ENCODE results near the gene AK4.

Gene AK4

DNA sequence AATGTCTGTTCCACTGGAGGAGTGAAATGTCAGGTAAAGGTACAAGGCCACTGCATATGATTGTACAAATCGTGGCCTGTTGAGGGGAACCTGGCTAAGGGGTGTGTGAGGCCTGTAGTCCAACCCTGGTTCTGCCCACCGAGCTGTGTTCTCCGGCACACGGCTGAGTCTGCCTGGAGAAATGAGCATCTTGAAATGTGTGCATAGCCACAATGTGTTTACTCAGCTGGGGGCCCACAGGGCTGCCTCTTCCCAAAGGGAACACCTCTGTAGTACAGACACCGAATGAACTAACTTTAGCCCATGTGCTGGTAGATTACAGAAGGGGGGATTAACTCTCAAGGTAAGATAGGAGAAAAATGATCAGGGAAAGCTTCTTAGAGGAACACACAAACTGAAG lies 30.2 kb downstream of the AK4 start:
- no peak for DNase-seq

DNA sequence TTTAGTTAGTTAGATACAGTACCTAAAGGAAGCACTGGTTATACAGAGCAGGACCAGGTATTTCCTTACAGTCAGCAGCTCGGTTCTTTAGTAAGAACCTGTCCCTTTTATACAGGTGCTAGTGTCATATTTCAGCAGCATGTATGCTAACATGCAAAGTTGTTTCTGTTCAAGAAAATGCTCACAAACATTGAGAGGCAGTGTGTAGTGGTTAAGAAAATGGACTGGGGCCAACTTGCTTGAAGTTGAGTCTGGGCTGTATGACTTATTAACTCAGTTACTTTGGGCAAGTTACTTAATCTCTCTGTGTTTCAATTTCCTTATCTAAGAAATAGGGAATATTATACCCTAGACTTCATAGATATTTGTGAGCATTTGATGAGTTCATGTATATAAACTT lies 31.1 kb downstream of the AK4 start:
- DNase-seq, result no peak

DNA sequence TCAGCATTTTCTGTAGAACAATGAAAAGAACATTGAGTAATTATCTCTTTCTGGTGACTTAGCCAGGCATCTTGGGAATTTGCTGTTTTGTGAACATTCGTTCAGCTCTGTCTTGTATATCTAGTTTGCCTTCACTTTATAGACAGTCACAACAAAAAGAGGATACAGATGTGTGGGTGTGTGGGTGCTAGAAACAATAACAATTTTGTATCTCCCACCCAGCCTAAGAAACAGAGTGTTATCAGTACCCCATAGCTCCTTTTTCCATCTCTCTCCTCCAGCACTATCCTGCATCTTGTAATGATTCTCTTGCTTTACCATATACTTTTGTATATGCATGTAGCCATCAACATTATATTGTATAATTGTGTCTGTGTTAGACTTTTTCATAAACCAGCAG lies 33.0 kb downstream of the AK4 start:
- no peak for DNase-seq

DNA sequence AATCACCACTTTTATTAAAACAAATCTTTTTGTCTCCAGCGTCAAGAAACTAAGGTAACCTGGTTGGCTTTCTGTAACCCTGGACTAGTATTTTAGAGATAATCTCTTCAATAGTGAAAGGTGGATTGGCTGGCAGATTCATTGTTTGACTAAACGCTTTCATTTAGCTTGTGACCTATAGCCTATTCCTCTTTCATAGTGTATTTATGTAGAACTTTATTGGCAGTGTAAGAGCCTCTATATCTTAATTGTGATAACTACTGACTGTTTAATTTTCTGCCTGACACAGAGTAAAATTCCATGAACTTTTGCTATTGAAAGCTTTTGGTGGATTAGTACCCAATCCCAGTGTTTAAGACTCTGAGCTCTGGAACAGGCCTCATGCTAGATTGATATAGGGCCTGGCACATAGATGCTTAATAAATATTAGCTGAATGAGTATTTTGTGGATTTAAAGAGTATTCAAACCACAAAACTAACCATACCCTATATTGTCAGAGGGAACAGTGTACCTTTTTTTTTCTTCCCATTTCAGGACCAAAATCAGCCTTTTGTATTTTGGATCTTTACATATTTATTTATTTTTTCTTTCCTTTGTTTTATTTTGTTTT lies 34.8 kb downstream of the AK4 start:
- no peak for DNase-seq

DNA sequence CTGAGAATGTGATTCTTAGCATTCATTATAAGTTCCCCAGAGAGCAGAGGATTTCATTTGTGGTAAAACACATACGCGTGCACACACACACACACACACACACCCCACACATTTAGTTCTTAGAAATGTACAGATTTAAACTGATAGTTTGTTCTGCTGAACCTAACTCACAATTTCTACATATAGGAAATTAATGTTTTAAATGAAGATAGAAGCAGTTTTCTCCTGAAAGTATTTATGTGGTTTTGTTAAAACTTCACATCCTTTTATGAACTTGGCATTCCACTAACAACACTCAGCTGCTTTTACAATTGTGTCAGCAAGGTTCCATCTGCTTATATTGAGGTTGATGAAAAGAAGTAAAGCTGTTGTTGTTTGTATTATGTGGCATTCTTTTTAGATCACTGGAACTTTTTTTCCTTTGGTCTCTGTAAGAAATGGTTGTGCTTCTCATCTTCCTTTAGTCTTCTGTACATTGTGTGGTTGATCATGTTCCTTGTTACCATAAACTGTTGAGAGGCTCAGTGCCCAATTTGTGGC lies 41.6 kb downstream of the AK4 start:
- DNase-seq, result no peak

DNA sequence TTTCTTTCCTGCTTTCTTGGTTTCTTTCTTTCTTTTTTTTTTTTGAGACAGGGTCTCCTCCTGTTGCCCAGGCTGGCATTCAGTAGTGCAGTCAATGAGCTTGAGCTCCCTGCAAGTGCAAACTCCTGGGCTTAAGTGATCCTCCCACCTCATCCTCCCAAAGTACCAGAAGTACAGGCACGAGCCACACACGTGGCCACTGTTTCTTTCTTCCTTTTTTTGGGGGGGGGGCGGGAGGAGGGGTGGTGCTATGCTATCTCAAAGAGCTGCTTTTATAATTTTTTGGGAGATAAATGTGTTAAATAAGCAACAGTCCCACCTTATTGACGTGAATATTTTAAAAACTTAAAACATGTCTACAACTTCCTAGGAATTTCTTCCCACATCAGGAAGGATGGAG lies 42.2 kb downstream of the AK4 start:
- no peak for DNase-seq

DNA sequence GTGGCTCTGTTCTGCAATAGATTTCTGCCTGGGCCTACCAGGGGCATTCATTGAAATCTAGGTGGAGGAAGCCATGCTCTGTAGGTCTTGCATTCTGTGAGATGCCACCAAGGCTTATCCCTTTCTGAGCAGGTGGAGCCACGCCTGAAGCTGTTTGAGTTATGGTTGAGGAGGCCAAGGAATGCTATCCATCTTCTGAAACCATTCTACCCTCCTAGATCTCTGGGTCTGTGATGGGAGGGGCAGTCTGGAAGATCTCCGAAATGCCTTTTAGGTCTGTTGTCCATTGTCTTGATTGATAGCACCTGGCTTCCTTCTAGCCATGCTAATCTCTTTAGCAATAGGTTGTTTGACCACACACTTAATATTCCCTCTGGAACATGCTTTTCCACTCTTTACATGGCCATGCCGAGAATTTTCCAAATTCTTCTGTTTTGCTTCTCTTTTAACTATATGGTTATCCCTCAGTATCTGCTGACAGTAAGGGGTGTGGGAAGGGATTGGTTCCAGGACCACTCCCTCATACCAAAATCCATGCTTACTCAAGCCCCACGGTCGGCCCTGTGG lies 45.2 kb downstream of the AK4 start:
- DNase-seq, result no peak

DNA sequence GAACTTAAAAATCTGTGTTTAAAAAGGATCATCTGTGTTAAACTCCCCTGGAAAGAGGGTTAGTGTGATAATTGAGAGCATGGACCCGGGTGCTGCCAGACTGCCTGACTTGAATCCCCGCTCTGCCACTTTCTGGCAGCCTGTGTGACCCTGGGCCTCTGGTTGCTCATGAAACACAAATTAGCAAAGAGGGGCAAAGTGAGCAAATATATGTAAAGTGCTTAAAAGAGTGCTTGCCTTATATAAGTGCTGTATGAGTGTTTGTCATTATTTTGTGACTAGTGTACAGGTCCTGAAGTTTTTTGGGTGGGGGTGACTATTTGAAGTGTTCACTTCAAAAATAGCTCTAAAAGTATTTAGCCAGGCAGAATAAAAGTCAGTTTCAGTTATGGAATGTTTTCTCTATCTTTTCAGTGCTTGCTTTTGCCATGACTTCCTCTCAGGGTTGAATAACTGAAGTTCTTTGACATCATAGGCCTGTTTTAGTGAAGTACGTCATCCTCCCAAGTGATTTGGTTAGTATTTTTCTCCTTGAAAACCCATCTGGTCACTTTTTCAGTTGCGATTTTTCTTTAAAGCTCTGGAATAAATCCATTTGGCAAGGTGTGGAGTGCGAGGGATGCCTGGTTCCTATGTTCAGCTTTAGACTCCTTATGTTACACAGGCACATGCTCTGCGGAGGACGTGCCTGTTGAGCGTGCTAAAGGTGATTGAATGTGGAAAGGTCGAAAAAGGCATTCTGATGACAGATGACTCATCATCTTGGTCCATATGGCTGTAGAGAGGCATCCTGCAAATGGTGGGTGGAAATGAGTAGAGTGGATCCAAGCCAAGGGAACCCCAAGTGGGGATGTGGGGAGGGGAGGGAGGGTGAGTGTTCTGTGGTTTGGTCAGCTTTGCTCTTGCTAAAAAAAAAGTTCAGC lies 47.8 kb downstream of the AK4 start:
- DNase-seq, result no peak

DNA sequence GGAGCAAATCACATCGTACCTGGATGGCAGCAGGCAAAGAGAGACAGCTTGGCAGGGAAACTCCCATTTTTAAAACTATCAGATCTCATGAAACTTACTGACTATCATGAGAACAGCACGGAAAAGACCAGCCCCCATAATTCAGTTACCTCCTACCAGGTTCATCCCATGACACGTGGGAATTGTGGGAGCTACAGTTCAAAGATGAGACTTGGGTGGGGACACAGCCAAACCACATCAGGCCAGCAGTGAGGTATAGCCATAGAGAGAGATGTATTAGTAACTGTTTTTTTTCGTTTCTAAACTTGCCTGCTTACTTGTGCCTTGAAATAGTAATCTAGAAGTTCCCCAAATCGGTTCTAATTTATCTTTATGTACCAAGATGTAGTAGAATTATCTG lies 48.9 kb downstream of the AK4 start:
- DNase-seq, result no peak

DNA sequence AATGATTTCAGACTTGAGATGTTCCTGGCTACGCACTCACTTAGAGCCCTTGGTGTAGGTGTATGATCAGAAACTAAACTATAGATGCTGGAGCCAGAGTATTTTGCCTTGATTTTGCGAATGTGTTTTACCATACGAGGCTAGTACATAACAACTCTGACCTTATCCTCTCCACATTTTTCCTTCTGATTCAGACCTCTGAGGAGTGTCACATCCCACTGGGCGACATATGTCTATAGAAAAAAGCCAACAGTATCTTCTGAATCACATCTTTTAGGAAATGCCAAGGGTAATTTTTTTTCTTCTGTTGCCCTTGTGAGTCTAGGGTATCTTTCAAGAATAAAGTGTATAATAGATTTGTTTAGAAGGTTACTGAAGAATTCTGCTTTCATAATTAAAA lies 49.6 kb downstream of the AK4 start:
- no peak for DNase-seq

DNA sequence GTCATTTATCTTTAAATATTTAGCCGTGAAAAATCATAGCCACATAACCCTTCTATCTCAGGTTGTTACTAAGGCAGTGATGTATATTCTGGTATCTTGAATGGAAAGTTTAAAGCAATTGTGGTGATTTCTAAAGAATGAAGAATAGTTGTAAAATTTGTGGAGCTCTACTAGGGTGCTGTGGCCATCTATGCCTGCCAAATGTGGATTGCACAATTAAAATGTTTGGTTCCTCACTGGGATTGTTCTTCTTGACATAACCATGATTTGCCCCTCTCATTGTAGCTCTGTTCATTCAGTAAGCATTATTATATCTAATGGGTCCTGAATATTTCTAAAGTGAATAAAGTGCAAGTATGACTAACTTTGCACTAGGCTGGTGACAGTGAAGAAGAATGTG lies 50.1 kb downstream of the AK4 start:
- no peak for DNase-seq

DNA sequence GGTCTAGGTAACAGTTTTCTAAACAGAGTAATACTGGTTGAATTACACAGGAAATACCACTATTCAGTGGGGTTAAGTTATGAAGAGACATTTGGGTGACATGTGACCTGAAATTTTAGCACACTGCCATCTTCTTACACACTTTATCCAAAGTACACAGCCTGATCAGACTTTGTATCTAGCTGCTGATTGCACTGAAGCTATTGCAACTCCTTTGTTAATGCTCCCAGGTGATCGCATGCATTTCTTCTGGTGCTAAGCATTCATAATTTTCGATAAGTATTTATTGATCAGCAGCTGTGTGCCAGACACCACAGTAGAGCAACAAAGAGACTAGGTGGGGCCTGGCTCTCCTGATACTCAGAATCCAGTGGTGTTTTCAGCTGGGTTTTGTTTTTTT lies 52.4 kb downstream of the AK4 start:
- DNase-seq, result no peak

DNA sequence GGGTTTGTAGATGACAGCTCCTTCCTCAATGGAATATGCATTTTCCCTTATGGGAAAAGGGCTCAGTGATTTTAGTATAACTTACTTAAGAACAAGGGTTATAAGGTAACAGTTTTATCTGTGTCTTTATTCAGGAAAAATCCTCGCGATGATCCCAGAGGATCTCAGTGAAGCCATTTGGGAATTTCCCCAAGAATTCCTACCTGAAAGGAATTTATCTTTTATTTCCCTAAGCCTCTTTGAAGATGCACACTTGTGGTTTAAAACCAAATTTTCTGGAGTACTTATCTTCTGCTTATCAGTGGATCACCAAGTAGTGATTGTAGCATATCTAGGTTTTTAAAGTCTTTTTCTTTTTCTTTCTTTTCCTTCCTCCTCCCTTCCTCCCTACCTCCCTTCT lies 58.8 kb downstream of the AK4 start:
- no peak for DNase-seq

DNA sequence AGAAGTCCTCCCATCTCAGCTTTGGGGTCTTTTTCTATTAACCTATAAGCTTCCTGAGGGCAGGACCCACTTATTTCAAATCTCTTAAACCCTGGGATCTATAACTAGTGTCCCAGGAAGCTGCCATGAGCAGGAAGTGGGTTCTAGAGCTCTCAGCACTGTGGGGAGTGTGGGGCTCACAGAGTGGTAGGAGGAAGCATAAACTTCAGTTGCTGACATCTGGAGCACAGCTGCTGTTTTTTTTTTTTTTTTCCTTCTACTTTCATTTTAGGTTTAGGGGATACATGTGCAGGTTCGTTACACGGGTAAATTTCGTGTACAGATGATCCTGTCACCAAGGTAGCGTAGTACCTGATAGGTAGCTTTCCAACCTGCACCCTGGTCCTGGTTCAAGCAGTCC lies 59.3 kb downstream of the AK4 start:
- DNase-seq, result no peak

DNA sequence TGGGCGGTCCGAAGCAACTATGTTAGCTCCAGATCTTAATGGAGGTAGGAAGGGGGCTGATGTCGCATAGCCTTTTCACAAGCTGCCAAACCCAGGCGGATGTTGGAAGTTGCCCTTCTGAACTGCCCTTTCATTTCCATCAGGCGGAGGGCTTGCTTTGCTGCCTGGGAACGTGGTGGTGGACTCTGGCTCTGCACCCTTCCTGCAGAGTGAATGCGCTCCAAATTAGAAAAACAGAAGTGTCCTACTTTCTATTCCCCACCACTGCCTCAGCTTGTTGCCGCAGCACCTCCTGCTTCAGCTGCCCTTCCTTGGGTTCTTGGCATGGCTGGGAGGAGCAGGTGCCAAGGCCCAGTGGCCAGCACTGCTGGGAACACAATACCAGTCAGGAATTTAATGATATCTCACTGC lies 60.6 kb downstream of the AK4 start:
- no peak for DNase-seq

DNA sequence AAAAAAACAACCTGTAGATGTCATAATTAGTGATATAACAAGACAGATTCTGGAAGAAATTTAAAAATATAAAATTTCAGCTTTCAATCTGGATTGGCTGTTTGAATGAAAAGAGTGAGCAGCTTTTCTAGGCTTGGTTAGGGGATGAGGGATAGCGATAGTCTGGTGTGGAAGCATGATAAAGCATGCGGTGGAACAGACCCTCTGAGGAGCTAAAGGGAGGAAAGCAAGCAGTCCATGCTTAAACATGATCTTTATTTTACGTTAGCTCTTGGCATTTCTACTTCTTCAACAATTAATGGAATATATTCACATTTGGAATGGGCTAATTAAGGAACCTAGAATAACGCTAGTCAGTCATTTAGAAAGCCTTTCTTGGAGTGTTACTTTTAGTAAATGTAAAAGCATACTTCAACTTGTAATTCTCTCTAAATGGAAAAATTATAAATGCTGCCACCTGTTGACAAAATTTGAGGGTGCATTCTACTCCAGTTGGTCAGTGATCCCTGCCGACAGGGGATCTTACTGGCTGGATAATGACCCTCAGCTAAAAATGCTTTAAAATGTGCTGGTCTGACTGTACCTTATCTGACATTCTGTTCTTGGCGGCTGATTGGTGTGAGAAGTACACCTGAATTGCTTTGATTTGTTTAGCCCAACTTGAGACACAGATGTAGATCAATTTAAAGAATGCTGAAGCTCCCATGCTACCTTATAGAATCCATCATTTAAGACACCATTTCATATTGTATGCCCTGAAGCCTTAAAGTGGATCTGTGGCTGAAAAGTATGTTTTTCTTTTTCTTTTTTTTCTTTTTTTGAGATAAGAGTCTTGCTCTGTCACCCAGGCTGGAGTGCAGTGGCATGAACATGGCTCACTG lies 61.2 kb downstream of the AK4 start:
- DNase-seq, result no peak

DNA sequence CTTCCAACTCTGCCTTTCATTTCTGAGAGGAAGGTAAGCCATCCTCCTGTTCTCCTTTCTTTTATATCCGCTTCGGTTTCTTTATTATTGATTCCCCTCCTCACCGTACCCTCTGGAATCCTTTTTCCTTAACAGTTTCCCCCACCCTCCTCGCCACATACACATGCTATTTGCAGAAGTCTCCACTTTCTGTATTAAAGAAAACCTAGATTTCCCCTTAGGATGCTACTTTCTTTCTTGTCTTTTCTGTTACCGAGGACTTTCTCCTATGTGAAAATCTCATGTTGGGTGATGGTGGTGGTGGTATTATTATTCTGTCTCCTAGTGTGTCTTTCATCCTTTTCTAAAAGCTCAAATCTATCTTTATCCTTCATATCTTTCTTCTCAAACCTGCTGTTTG lies 62.3 kb downstream of the AK4 start:
- DNase-seq, result no peak

DNA sequence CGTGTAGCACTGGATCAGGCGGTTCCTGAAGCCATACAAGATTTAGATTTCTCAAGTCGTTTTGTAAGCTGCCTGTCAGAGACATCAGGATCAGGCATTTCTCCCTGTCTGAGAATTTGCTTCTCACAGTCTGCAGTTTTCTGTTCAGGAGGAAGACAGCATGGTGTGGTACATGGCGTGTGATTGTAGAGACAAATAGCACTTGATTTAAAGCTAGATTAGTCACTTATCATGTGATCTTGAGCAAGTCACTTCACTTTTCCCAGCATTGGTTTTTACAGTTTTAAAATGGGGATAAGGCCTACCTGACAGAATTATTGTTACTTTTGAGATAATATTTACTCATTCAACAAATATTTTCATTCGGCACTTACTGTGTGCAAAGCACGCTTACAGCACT lies 63.3 kb downstream of the AK4 start:
- DNase-seq, result no peak

DNA sequence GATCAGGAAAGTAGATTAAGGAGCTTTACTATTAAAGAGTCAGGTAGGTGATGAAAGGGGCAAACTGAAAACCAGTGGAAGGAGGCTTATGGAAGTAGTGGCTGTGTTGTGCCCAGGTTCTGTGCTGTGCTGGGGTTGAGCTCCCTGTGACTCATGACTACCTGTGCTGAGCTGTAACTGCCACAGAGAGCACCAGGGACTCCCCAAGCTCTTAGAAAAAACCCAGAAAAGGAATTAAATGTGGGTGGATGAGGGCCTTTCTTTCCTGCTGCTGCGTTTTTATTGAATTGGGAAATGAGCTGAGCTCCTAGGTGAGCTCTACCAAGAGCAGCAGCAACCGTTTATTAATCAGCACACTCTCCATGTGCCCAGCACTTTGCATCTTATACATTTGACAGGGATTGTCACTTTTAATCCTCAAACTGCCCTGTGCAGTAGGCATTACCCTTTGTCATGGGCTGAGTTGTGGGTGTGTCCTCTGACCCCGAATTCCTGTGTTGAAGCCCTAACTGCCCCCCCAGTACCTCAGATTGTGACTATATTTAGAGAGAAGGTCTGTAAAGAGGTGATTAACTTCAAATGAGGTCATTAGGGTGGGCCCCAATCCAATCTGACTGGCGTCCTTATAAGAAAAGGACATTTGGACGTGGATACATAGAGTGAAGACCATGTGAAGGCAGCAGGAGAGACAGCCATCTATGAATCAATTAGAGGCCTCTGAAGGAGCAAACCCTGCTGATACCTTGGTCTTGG lies 65.4 kb downstream of the AK4 start:
- no peak for DNase-seq

DNA sequence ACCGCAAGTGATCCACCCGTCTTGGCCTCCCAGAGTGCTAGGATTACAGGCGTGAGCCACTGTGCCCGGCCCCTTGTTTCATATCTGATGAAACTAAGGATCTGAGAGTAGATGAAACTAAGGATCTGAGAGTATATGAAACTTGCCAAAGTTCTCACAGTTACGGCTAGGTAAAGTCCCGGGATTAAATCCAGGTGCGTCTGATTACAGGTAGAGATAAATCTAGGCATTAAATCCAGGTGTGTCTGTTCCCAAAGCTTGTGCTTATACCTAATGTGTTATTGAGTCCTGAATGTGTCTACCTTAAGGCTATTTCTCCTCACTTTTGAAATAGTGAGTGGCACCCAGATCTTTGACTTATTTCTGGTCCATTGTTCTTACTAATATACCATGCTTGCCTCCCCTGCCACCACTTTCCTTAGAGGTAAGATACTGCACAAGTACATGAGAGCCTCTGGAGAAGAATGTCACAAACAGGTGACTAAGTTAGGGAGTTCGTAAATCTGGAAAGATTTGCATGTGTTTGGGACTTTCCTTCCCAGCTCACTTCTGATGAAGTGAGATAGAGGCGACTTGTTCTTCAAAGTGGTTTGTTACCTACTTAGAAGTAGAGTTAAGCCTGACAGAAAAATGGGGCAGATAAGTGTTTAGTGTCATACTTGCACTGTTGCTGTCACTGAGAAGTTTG lies 66.5 kb downstream of the AK4 start:
- DNase-seq, result no peak

DNA sequence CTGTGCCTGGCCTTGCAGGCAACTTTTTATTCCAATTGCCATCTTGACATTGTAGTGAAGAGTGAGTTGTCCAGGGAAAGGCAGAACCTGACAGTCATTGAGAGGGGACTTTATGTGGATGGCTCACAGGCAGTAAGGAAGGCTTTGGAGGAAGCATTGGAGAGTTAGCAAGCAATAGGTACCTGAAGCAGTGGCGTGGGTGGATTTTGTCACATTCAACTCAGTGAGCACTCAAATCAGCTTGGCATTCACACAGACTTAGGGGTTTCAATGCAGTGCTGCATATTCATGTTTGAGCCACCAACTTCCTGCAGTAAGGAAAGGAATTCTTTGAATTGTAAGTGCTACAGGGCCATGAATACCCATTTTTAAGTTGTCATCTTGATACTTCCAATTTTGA lies 69.0 kb downstream of the AK4 start:
- DNase-seq, result no peak
